H1 (cell line): Measurements from ENCODE around the gene BAG1. TPM values are rescaled to one million over a fixed set of nuclear protein-coding genes. Genes with fewer than 3 reads are reported as not detected.

Experiments
- CBX5 ChIP-seq: fragments of 300-800, 300-1000 bp; sonication (generic); IDR thresholded peaks from 2 replicates; pipeline ENCODE4 v1.7.1; 2016; ENCODE audit warnings: antibody characterized with exemption, low read length, low read depth
- CHD7 ChIP-seq: fragments of 300-600 bp; sonication (generic); IDR thresholded peaks from 2 replicates; pipeline ENCODE4 v1.7.1; 2012; ENCODE audit warnings: low read length, moderate library complexity, mild to moderate bottlenecking, inconsistent platforms; ENCODE audit not compliant: insufficient replicate concordance
- CREB1 ChIP-seq: IDR thresholded peaks from 2 replicates; pipeline ENCODE4 v1.6.1; 2012; ENCODE audit warnings: inconsistent platforms
- GTF2F1 ChIP-seq: IDR thresholded peaks from 2 replicates; pipeline ENCODE4 v1.6.1; 2012; ENCODE audit warnings: low read depth, low read length, improper control_type of control experiment, borderline replicate concordance
- KDM4A ChIP-seq: IDR thresholded peaks from one replicate; pipeline ENCODE4 v1.7.1; 2012; ENCODE audit warnings: low read depth, mild to moderate bottlenecking, moderate library complexity, low read length, inconsistent platforms; ENCODE audit not compliant: severe bottlenecking
- SRF ChIP-seq: IDR thresholded peaks from 2 replicates; pipeline ENCODE4 v1.6.1; 2011; ENCODE audit warnings: mild to moderate bottlenecking, low read depth, low read length, moderate library complexity
- polyA plus RNA-seq, 7 experiments: library from polyadenylated mRNA; depleted of rRNA in 3 of 7; stranded (reverse) in 5 of 7; unstranded in 2 of 7; fragments of >200 nt in 5 of 7; fragments of 200-250 nt in 2 of 7; gene quantifications; 1 replicate in 5 of 7; 2 replicates in 1 of 7; 4 replicates in 1 of 7; pipeline versions ENCODE4 v1.2.1 to v1.2.3, GENCODE V29; 2011 to 2013; ENCODE audit warnings: missing spikeins in 2 of 7, mixed read lengths in 2 of 7
- total RNA-seq: library from RNA; stranded (reverse); fragmentation: NEBNext Ultra II Directional; extraction: Animal tissue kit (Norgen Biotek cat#: 25700); gene quantifications from 2 replicates; pipeline ENCODE4 v1.2.1, GENCODE V29; 2021

The BAG1 gene
- total and polyA plus RNA-seq, 2 of the 8 experiments (the other 6 are each of a cell fraction or from before 2014, with no cell fraction given), result 14.7 to 59.8 TPM

- TF ChIP-seq CHD7 (no peak), CREB1 (no peak), CBX5 (no peak), SRF (no peak), GTF2F1 (no peak), KDM4A (no peak)
- TF ChIP-seq, all 59 proteins: peak for 0
Measured at GRCh38 chr9:33246269-33246860, 18.1 kb downstream of the BAG1 start (continued).
